K562 (cell line): ENCODE data around the gene DDIT3. TPM values are rescaled to one million over a fixed set of nuclear protein-coding genes. Genes with fewer than 3 reads are reported as not detected.
A peak's percentile ranks its signal among the peaks of the same experiment; 100 is the strongest.

Source experiments
- BMI1 ChIP-seq: fragments of 150-350 bp; IDR thresholded peaks from 2 replicates; pipeline ENCODE4 v1.6.1; 2014; ENCODE audit warnings: low read length
- DEAF1 ChIP-seq: fragments of 450-650 bp; formaldehyde crosslinking; IDR thresholded peaks from 2 replicates; pipeline ENCODE4 v1.4.0; 2020; ENCODE audit warnings: mild to moderate bottlenecking, moderate library complexity
- E2F5 ChIP-seq: sonication (generic); formaldehyde crosslinking; IDR thresholded peaks from 2 replicates; pipeline ENCODE4 v1.8.0; 2022; ENCODE audit warnings: mild to moderate bottlenecking, missing genetic modification reagents
- FOXK2 ChIP-seq, 2 experiments: fragments of 450-650 bp; IDR thresholded peaks in 1 of 2; conservative IDR thresholded peaks in 1 of 2; 2 replicates each; pipeline ENCODE4 v1.6.1; 2016; ENCODE audit warnings: low read depth in 2 of 2, mild to moderate bottlenecking in 1 of 2
- MLLT1 ChIP-seq, 2 experiments: fragments of 450-650 bp; IDR thresholded peaks; 2 replicates each; pipeline ENCODE4 v1.6.1; 2016
- NCOA1 ChIP-seq: fragments of 450-650 bp; IDR thresholded peaks from 2 replicates; pipeline ENCODE4 v1.6.1; 2016; ENCODE audit warnings: low read depth
- NR3C1 ChIP-seq: sonication (generic); formaldehyde crosslinking; IDR thresholded peaks from 2 replicates; pipeline ENCODE4 v1.8.1; 2022; ENCODE audit warnings: missing genetic modification reagents
- OTX1 ChIP-seq: fragments of 450-650 bp; formaldehyde crosslinking; IDR thresholded peaks from 2 replicates; pipeline ENCODE4 v1.4.0; 2022; ENCODE audit warnings: mild to moderate bottlenecking
- PHTF2 ChIP-seq: fragments of 250-450 bp; sonication (Bioruptor Pico); IDR thresholded peaks from 2 replicates; pipeline ENCODE4 v1.5.0; 2021; ENCODE audit warnings: mild to moderate bottlenecking
- POLR2AphosphoS2 ChIP-seq: IDR thresholded peaks from 2 replicates; pipeline ENCODE4 v1.6.1; 2012; ENCODE audit warnings: low read length, improper control_type of control experiment
- POLR2H ChIP-seq: IDR thresholded peaks from 2 replicates; pipeline ENCODE4 v1.6.1; 2016; ENCODE audit warnings: missing genetic modification characterization, low read depth, mild to moderate bottlenecking, control low read depth, missing compliant biosample characterization, moderate library complexity
- RAD21 ChIP-seq, 2 experiments: fragments of 250-450 bp in 1 of 2; fragments of 450-650 bp in 1 of 2; sonication (Bioruptor Pico) in 1 of 2; formaldehyde crosslinking in 1 of 2; IDR thresholded peaks in 1 of 2; conservative IDR thresholded peaks in 1 of 2; 2 replicates each; pipeline versions ENCODE4 v1.4.0 to v1.8.0; 2020 to 2022; ENCODE audit warnings: mild to moderate bottlenecking in 2 of 2, moderate library complexity in 1 of 2
- SAFB ChIP-seq: fragments of 200-400 bp; formaldehyde crosslinking; IDR thresholded peaks from 2 replicates; pipeline ENCODE4 v1.6.1; 2017; ENCODE audit warnings: low read depth, low read length, borderline replicate concordance
- SMAD2 ChIP-seq: fragments of 150-350 bp; IDR thresholded peaks from 2 replicates; pipeline ENCODE4 v1.6.1; 2014; ENCODE audit warnings: low read depth, mild to moderate bottlenecking, low read length
- SUPT5H ChIP-seq: fragments of 450-650 bp; IDR thresholded peaks from 2 replicates; pipeline ENCODE4 v1.6.1; 2016
- ZBTB1 ChIP-seq: sonication (generic); formaldehyde crosslinking; IDR thresholded peaks from 2 replicates; pipeline ENCODE4 v1.8.1; 2023; ENCODE audit warnings: missing genetic modification reagents, low read depth, mild to moderate bottlenecking, borderline replicate concordance
- ZC3H11A ChIP-seq: IDR thresholded peaks from 2 replicates; pipeline ENCODE4 v1.6.1; 2012; ENCODE audit warnings: low read depth, low read length, improper control_type of control experiment
- ZC3H4 ChIP-seq: sonication (generic); formaldehyde crosslinking; IDR thresholded peaks from 2 replicates; pipeline ENCODE4 v1.9.0; 2021; ENCODE audit warnings: missing genetic modification reagents, borderline replicate concordance
- ZFP30 ChIP-seq: fragments of 250-450 bp; sonication (Bioruptor Pico); IDR thresholded peaks from 2 replicates; pipeline ENCODE4 v1.8.0; 2022; ENCODE audit warnings: moderate library complexity, mild to moderate bottlenecking, inconsistent platforms, borderline replicate concordance
- ZFX ChIP-seq: sonication (generic); formaldehyde crosslinking; IDR thresholded peaks from 2 replicates; pipeline ENCODE4 v1.8.0; 2022; ENCODE audit warnings: mild to moderate bottlenecking, missing genetic modification reagents, moderate library complexity
- ZKSCAN1 ChIP-seq: fragments of 150-350 bp; IDR thresholded peaks from 2 replicates; pipeline ENCODE4 v1.6.1; 2016; ENCODE audit warnings: low read depth, low read length
- ZNF583 ChIP-seq: fragments of 250-450 bp; sonication (Bioruptor Pico); IDR thresholded peaks from 2 replicates; pipeline ENCODE4 v1.4.0; 2020
- polyA plus RNA-seq, 8 experiments: library from polyadenylated mRNA; depleted of rRNA in 4 of 8; stranded (reverse) in 5 of 8; unstranded in 3 of 8; fragments of >200 nt; fragmentation: Nextera tagmentation in 2 of 8; fragmentation: Illumina TruSeq in 1 of 8; extraction: Ambion mirVana in 2 of 8; extraction: Trizol in 1 of 8; gene quantifications; 2 replicates each; pipeline versions ENCODE4 v1.2.1 to v1.2.3, GENCODE V29; 2011 to 2014; ENCODE audit warnings: inconsistent platforms in 1 of 8, missing spikeins in 1 of 8
- total RNA-seq, 7 experiments: library from RNA; depleted of rRNA in 6 of 7; stranded (reverse); fragments of >200 nt in 6 of 7; fragmentation: Illumina TruSeq in 2 of 7; extraction: Trizol in 2 of 7; gene quantifications; 2 replicates each; pipeline versions ENCODE4 v1.2.1 to v1.2.3, GENCODE V29; 2011 to 2021; ENCODE audit warnings: low replicate concordance in 1 of 7
- TF ChIP-seq, protein P1 (sequence below): sonication (generic); formaldehyde crosslinking; IDR thresholded peaks from 2 replicates; pipeline ENCODE4 v1.8.1; 2023; ENCODE audit warnings: mild to moderate bottlenecking, missing genetic modification reagents

Gene DDIT3
- total and polyA plus RNA-seq, 9 of the 15 experiments (the other 6 are each of a cell fraction or from before 2014, with no cell fraction given): 59.1 to 272 (median 89.9) TPM

DNA sequence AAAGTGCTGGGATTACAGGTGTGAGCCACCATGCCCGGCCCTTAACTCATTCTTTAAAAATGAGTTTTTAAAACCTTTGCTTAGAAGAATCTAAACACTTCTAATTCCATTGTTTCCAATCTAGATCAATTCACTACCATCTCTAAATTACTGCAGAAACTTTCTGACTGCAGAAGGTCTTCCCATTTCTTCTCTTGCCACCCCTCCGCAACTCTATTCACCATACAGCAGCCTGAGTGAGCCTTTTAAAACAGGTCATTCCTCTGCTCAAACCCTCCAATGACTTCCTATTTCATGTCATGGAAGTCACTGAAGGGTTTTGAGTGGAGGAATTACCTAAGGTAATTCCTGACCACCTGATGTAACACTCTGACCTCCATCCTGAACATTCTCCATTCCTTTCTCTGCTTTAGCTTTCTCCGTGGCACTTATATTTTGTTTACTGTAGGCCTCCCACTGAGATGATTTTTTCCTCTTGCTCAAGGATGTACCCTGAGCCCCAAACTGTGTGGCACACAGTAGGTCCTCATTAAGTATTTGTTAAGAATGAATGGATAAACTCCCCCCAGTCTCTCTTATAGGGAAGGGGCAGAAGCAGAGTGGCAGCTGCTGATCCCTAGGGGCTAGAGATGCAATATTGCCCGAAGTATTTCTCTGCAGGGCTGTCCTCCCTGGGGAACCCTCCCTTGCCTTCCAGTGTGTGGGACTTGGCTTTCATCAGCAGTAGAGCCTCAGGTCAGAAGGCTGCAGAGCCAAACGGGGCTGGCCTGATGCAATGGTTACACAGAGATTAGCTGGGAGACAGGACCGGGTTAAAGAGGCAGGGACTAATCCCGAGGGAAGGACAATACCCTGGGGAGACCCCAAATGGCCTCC is 1.2 kb downstream of the DDIT3 start (continued):
- TF ChIP-seq, protein P1, sequence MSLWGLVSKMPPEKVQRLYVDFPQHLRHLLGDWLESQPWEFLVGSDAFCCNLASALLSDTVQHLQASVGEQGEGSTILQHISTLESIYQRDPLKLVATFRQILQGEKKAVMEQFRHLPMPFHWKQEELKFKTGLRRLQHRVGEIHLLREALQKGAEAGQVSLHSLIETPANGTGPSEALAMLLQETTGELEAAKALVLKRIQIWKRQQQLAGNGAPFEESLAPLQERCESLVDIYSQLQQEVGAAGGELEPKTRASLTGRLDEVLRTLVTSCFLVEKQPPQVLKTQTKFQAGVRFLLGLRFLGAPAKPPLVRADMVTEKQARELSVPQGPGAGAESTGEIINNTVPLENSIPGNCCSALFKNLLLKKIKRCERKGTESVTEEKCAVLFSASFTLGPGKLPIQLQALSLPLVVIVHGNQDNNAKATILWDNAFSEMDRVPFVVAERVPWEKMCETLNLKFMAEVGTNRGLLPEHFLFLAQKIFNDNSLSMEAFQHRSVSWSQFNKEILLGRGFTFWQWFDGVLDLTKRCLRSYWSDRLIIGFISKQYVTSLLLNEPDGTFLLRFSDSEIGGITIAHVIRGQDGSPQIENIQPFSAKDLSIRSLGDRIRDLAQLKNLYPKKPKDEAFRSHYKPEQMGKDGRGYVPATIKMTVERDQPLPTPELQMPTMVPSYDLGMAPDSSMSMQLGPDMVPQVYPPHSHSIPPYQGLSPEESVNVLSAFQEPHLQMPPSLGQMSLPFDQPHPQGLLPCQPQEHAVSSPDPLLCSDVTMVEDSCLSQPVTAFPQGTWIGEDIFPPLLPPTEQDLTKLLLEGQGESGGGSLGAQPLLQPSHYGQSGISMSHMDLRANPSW: no peak
- TF ChIP-seq ZBTB1 (CRISPR knock-in tag) (no peak), ZC3H4 (peak; percentile 58; the same call in 1 of the 2 replicates), DEAF1 (CRISPR knock-in tag) (no peak), ZKSCAN1 (peak; percentile 97), MLLT1 (IDR thresholded peaks at IDR 0.05) (peak in 1 of 2 experiments; percentile 15; a peak in 1 of 4 replicates), ZNF583 (CRISPR knock-in tag) (no peak), ZC3H11A (no peak), ZFP30 (CRISPR knock-in tag) (no peak), FOXK2 (conservative IDR thresholded peaks at IDR 0.05 in 1 of 2, IDR thresholded peaks at IDR 0.05 in 1 of 2; ENCODE audit: low read depth in 2 of 2) (no peak), E2F5 (CRISPR knock-in tag) (no peak), ZFX (CRISPR knock-in tag) (no peak), POLR2AphosphoS2 (peak; percentile 82), SMAD2 (no peak), NCOA1 (no peak), BMI1 (no peak), RAD21 (CRISPR knock-in tag; conservative IDR thresholded peaks at IDR 0.05 in 1 of 2, IDR thresholded peaks at IDR 0.05 in 1 of 2) (no peak), SAFB (no peak), NR3C1 (CRISPR knock-in tag) (no peak), POLR2H (tag) (peak; percentile 55), SUPT5H (peak; percentile 22), OTX1 (CRISPR knock-in tag) (no peak; the same call in 1 of the 2 replicates), PHTF2 (CRISPR knock-in tag) (no peak)
